Measurements from ENCODE around the gene PLEKHB1. TPM values are rescaled to one million over a fixed set of nuclear protein-coding genes. Genes with fewer than 3 reads are reported as not detected.

PLEKHB1 gene
- total RNA-seq, 1 donor from 2014 or later = 5.6 TPM

- TF ChIP-seq CTCF (IDR thresholded peaks at IDR 0.05) = no peak
- no peak for ATAC-seq (ENCODE audit: low read depth)
- CTCF ChIA-PET = interaction anchor here (2.0 kb wide), 1 partner anchor 31 kb away, joined by 7 read pairs; no protein-coding TSS in a partner anchor
- intact Hi-C loops (cut with micrococcal nuclease) = no loop called here
- Mint-ChIP-seq H3K4me3 (no peak overlapping the region), H3K27me3 (peaks cover 3% of the 10 kb centered on the region), H3K4me1 (peaks cover 2% of the 10 kb centered on the region), H3K27ac (no peak overlapping the region), H3K36me3 (ENCODE audit: low read depth) (no peaks in the 10 kb centered on the region), H3K9me3 (peaks cover 3% of the 10 kb centered on the region)
- no peak for DNase-seq
- POLR2A ChIA-PET = no interaction called here
These were observed 16.5 kb upstream of the PLEKHB1 start for GRCh38 chr11:73629907-73630306.

- no peak for DNase-seq
- ChIA-PET CTCF (no interaction called here), POLR2A (interaction anchor here (0.6 kb wide), 1 partner anchor 1116 kb away, joined by 3 read pairs; no protein-coding TSS in a partner anchor)
- no peaks in the 10 kb centered on the region for H3K4me1 Mint-ChIP-seq
- no peaks in the 10 kb centered on the region for H3K36me3 Mint-ChIP-seq (ENCODE audit: low read depth)
- H3K27ac Mint-ChIP-seq = no peak overlapping the region
- no peak for TF ChIP-seq CTCF (IDR thresholded peaks at IDR 0.05)
- no peaks in the 10 kb centered on the region for H3K27me3 Mint-ChIP-seq
- intact Hi-C loops (cut with micrococcal nuclease) = no loop called here
- peaks cover 3% of the 10 kb centered on the region for H3K9me3 Mint-ChIP-seq
- no peak overlapping the region for H3K4me3 Mint-ChIP-seq
- no peak for ATAC-seq (ENCODE audit: low read depth)
These were observed 13.4 kb upstream of the PLEKHB1 start for GRCh38 chr11:73632996-73633395.

- POLR2A ChIA-PET = no interaction called here
These were observed 12.4 kb upstream of the PLEKHB1 start for GRCh38 chr11:73633999-73634398.

GRCh38 chr11:73635721-73636120 is 10.7 kb upstream of the PLEKHB1 start:
- no peaks in the 10 kb centered on the region for H3K36me3 Mint-ChIP-seq (ENCODE audit: low read depth)
- ATAC-seq (ENCODE audit: low read depth) = no peak
- ChIA-PET POLR2A (no interaction called here), CTCF (interaction anchor here (1.6 kb wide), 1 partner anchor 10 kb away, joined by 7 read pairs; no protein-coding TSS in a partner anchor)
- peaks cover 5% of the 10 kb centered on the region for H3K27me3 Mint-ChIP-seq
- peaks cover 3% of the 10 kb centered on the region for H3K9me3 Mint-ChIP-seq
- intact Hi-C loops (cut with micrococcal nuclease) = no loop called here
- H3K4me3 Mint-ChIP-seq = no peak overlapping the region
- no peak for TF ChIP-seq CTCF (IDR thresholded peaks at IDR 0.05)
- no peaks in the 10 kb centered on the region for H3K4me1 Mint-ChIP-seq
- H3K27ac Mint-ChIP-seq = no peak overlapping the region
- no peak for DNase-seq

More at GRCh38 chr11:73633999-73634398, 12.4 kb upstream of the PLEKHB1 start:
- Mint-ChIP-seq H3K4me3 (no peak overlapping the region), H3K4me1 (no peaks in the 10 kb centered on the region), H3K27ac (no peak overlapping the region), H3K9me3 (peaks cover 3% of the 10 kb centered on the region), H3K27me3 (no peaks in the 10 kb centered on the region), H3K36me3 (ENCODE audit: low read depth) (no peaks in the 10 kb centered on the region)
- DNase-seq (no peak), ATAC-seq (ENCODE audit: low read depth) (no peak)
- no peak for TF ChIP-seq CTCF (IDR thresholded peaks at IDR 0.05)
- CTCF ChIA-PET = no interaction called here
- intact Hi-C loops (cut with micrococcal nuclease) = no loop called here

GRCh38 chr11:73636249-73636648 is 10.1 kb upstream of the PLEKHB1 start:
- H3K9me3 Mint-ChIP-seq = peaks cover 3% of the 10 kb centered on the region
- intact Hi-C loops (cut with micrococcal nuclease) = no loop called here
- POLR2A ChIA-PET = no interaction called here
- no peak overlapping the region for H3K4me3 Mint-ChIP-seq
- TF ChIP-seq CTCF (IDR thresholded peaks at IDR 0.05) = no peak
- H3K36me3 Mint-ChIP-seq (ENCODE audit: low read depth) = no peaks in the 10 kb centered on the region
- no peak overlapping the region for H3K27ac Mint-ChIP-seq
- DNase-seq = no peak
- peaks cover 5% of the 10 kb centered on the region for H3K27me3 Mint-ChIP-seq
- CTCF ChIA-PET = interaction anchor here (1.6 kb wide), 1 partner anchor 11 kb away, joined by 7 read pairs; no protein-coding TSS in a partner anchor
- no peaks in the 10 kb centered on the region for H3K4me1 Mint-ChIP-seq
- ATAC-seq (ENCODE audit: low read depth) = no peak
